ENCODE results near the gene CEP170.
"Not testable (repeated sequence)": the region's sequence is repeated elsewhere in the genome, so short reads cannot be mapped to it uniquely, and the experiment has no call there.

DNA sequence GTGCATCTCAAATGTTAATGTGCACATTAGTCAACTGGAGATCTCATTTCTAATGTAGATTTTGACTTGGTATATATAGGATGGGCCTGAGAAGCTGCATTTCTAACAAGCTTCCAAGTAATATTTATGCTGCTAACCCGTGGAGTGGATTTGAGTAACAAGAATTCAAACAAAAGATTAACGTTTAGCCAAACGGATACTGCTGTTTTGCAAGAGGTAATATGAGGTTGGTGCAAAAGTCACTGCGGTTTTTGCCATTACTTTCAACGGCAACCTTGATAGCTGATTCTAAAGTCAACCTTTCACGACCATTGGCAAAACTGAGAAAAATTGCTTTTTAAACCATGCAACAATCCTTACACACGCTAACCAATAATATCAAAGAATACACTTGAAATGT lies 70.3 kb downstream of the CEP170 start:
- TF ChIP-seq, protein P1, sequence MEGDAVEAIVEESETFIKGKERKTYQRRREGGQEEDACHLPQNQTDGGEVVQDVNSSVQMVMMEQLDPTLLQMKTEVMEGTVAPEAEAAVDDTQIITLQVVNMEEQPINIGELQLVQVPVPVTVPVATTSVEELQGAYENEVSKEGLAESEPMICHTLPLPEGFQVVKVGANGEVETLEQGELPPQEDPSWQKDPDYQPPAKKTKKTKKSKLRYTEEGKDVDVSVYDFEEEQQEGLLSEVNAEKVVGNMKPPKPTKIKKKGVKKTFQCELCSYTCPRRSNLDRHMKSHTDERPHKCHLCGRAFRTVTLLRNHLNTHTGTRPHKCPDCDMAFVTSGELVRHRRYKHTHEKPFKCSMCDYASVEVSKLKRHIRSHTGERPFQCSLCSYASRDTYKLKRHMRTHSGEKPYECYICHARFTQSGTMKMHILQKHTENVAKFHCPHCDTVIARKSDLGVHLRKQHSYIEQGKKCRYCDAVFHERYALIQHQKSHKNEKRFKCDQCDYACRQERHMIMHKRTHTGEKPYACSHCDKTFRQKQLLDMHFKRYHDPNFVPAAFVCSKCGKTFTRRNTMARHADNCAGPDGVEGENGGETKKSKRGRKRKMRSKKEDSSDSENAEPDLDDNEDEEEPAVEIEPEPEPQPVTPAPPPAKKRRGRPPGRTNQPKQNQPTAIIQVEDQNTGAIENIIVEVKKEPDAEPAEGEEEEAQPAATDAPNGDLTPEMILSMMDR (IDR thresholded peaks at IDR 0.05; ENCODE audit: low read depth, low read length, poor library complexity, severe bottlenecking) = not testable (repeated sequence)
- TF ChIP-seq EZH2phosphoT487 (IDR thresholded peaks at IDR 0.05; ENCODE audit: borderline replicate concordance, low read length) = not testable (repeated sequence)

Measured in DOHH2 (cell line).